H1 (cell line): ENCODE data around the gene R3HDM2. TPM values are rescaled to one million over a fixed set of nuclear protein-coding genes. Genes with fewer than 3 reads are reported as not detected.

Experiments used
- CTCF ChIA-PET: fragments of 300-600 bp; sonication (Branson Sonifier 250); formaldehyde crosslinking; loops from one replicate; lab custom pipeline; 2021; ENCODE audit not compliant: partially characterized antibody; lab: Charles Lee
- POLR2A ChIA-PET: fragments of 300-600 bp; sonication (Branson Sonifier 250); formaldehyde crosslinking; loops from one replicate; lab custom pipeline; 2021; ENCODE audit warnings: inconsistent platforms; ENCODE audit not compliant: partially characterized antibody; lab: Charles Lee
- DNase-seq, 2 experiments: peaks; one replicate each; pipeline versions ENCODE4 v3.0.0 to v3.0.0-alpha.2; 2010 to 2022; ENCODE audit warnings: low spot score in 2 of 2, low read depth in 1 of 2, mixed read lengths in 1 of 2
- FAIRE-seq: peaks from 2 replicates; lab custom pipeline; 2011; peaks lifted over from hg19 to GRCh38; lab: Jason Lieb, UNC
- H2AFZ ChIP-seq: 2 replicates; pipeline ENCODE4 v1.8.1; 2012; ENCODE audit warnings: low read length, inconsistent platforms
- H2AK5ac ChIP-seq: 2 replicates; pipeline ENCODE4 v1.6.1; 2013; ENCODE audit warnings: low read depth, low read length
- H2BK120ac ChIP-seq: replicated peaks from 2 replicates; pipeline ENCODE3; 2013; ENCODE audit warnings: low read depth, low read length, inconsistent platforms
- H2BK12ac ChIP-seq: 2 replicates; pipeline ENCODE4 v1.6.1; 2013; ENCODE audit warnings: low read depth, low read length
- H2BK15ac ChIP-seq: 2 replicates; pipeline ENCODE4 v1.6.1; 2013; ENCODE audit warnings: low read length
- H2BK20ac ChIP-seq: 2 replicates; pipeline ENCODE4 v1.6.1; 2013; ENCODE audit warnings: low read length
- H2BK5ac ChIP-seq: 2 replicates; pipeline ENCODE4 v1.6.1; 2013; ENCODE audit warnings: low read depth, low read length
- H3K14ac ChIP-seq: 2 replicates; pipeline ENCODE4 v1.6.1; 2013; ENCODE audit warnings: inconsistent platforms; ENCODE audit not compliant: insufficient read length
- H3K18ac ChIP-seq: 2 replicates; pipeline ENCODE4 v1.6.1; 2013; ENCODE audit warnings: low read length; ENCODE audit errors: extremely low read depth
- H3K23ac ChIP-seq: 2 replicates; pipeline ENCODE4 v1.6.1; 2013; ENCODE audit warnings: inconsistent platforms; ENCODE audit not compliant: insufficient read length
- H3K23me2 ChIP-seq: 2 replicates; pipeline ENCODE4 v1.6.1; 2013; ENCODE audit warnings: low read depth, low read length
- H3K27ac ChIP-seq: 2 replicates; pipeline ENCODE4 v1.6.1; 2011; ENCODE audit warnings: low read depth, low read length, inconsistent platforms
- H3K27me3 ChIP-seq, 4 experiments: replicated peaks in 1 of 4; 1 replicate in 1 of 4; 2 replicates in 3 of 4; pipeline versions ENCODE4 v1.6.1 to v1.8.1; 2011 to 2013; ENCODE audit warnings: low read length in 3 of 4, mild to moderate bottlenecking in 3 of 4, inconsistent platforms in 2 of 4, mixed read lengths in 2 of 4, moderate library complexity in 1 of 4; ENCODE audit not compliant: control insufficient read depth in 3 of 4, insufficient read depth in 3 of 4; ENCODE audit errors: extremely low read depth in 1 of 4
- H3K36me3 ChIP-seq, 4 experiments: 2 replicates each; pipeline versions ENCODE4 v1.6.1 to v1.8.1; 2011 to 2013; ENCODE audit warnings: mild to moderate bottlenecking in 4 of 4, low read length in 3 of 4, moderate library complexity in 2 of 4, control low read depth in 1 of 4, inconsistent platforms in 1 of 4; ENCODE audit not compliant: insufficient read depth in 4 of 4, control insufficient read depth in 2 of 4
- H3K4ac ChIP-seq: replicated peaks from 2 replicates; pipeline ENCODE3; 2013; ENCODE audit warnings: low read length, low read depth, mixed read lengths, inconsistent platforms; ENCODE audit not compliant: insufficient read length
- H3K4me1 ChIP-seq, 4 experiments: replicated peaks in 1 of 4; 1 replicate in 1 of 4; 2 replicates in 3 of 4; pipeline versions ENCODE4 v1.6.1 to v1.8.1; 2011 to 2013; ENCODE audit warnings: low read length in 3 of 4, inconsistent platforms in 2 of 4, mixed read lengths in 1 of 4; ENCODE audit not compliant: insufficient read depth in 4 of 4, control insufficient read depth in 3 of 4
- H3K4me2 ChIP-seq, 2 experiments: 2 replicates each; pipeline versions ENCODE4 v1.6.1 to v1.8.1; 2011 to 2013; ENCODE audit warnings: low read depth in 2 of 2, low read length in 2 of 2, control low read depth in 1 of 2, inconsistent platforms in 1 of 2, mild to moderate bottlenecking in 1 of 2; ENCODE audit not compliant: insufficient read depth in 1 of 2
- H3K4me3 ChIP-seq, 4 experiments: fragments of 200-600, 300-600 bp in 1 of 4; sonication (generic), shearing (Covaris generic), sonication (Bioruptor Twin) in 1 of 4; 2 replicates each; pipeline versions ENCODE4 v1.5.1 to v1.8.1; 2011 to 2016; ENCODE audit warnings: low read length in 4 of 4, low read depth in 3 of 4, control low read depth in 2 of 4, inconsistent platforms in 2 of 4, mild to moderate bottlenecking in 2 of 4, mixed read lengths in 1 of 4, moderate library complexity in 1 of 4; ENCODE audit not compliant: insufficient read depth in 2 of 4; ENCODE audit errors: extremely low read depth in 1 of 4
- H3K56ac ChIP-seq: replicated peaks from 2 replicates; pipeline ENCODE3; 2013; ENCODE audit warnings: low read depth, mild to moderate bottlenecking, mixed read lengths, low read length, inconsistent platforms; ENCODE audit not compliant: insufficient read length
- H3K79me1 ChIP-seq: 2 replicates; pipeline ENCODE4 v1.6.1; 2013; ENCODE audit warnings: low read depth, low read length, control low read depth
- H3K79me2 ChIP-seq, 2 experiments: 2 replicates each; pipeline versions ENCODE4 v1.6.1 to v1.8.1; 2012 to 2013; ENCODE audit warnings: low read length in 2 of 2, mild to moderate bottlenecking in 2 of 2, inconsistent platforms in 1 of 2; ENCODE audit not compliant: insufficient read depth in 2 of 2, control insufficient read depth in 1 of 2
- H3K9ac ChIP-seq, 4 experiments: replicated peaks in 1 of 4; 1 replicate in 1 of 4; 2 replicates in 3 of 4; pipeline versions ENCODE4 v1.6.1 to v1.8.1; 2011 to 2013; ENCODE audit warnings: low read depth in 3 of 4, low read length in 3 of 4, control low read depth in 2 of 4, mild to moderate bottlenecking in 2 of 4, moderate library complexity in 2 of 4, inconsistent platforms in 1 of 4; ENCODE audit errors: extremely low read depth in 1 of 4
- H3K9me3 ChIP-seq, 2 experiments: 2 replicates each; pipeline versions ENCODE4 v1.6.1 to v1.8.1; 2012 to 2013; ENCODE audit warnings: mild to moderate bottlenecking in 2 of 2, moderate library complexity in 2 of 2, control low read depth in 1 of 2, inconsistent platforms in 1 of 2, low read depth in 1 of 2, low read length in 1 of 2, mixed read lengths in 1 of 2; ENCODE audit not compliant: insufficient read depth in 2 of 2
- H4K20me1 ChIP-seq, 2 experiments: replicated peaks in 1 of 2; 2 replicates each; pipeline versions ENCODE3 to v1.8.1; 2011 to 2013; ENCODE audit warnings: inconsistent platforms in 2 of 2, low read length in 2 of 2, mild to moderate bottlenecking in 1 of 2; ENCODE audit not compliant: insufficient read depth in 2 of 2, control insufficient read depth in 1 of 2
- H4K5ac ChIP-seq: 2 replicates; pipeline ENCODE4 v1.6.1; 2013; ENCODE audit warnings: low read length, low read depth, mixed read lengths, inconsistent platforms; ENCODE audit not compliant: insufficient read length
- H4K8ac ChIP-seq: 2 replicates; pipeline ENCODE4 v1.8.0; 2013; ENCODE audit warnings: mild to moderate bottlenecking, moderate library complexity, low read length, inconsistent platforms; ENCODE audit not compliant: insufficient read depth; ENCODE audit errors: extremely low read depth
- H4K91ac ChIP-seq: replicated peaks from 2 replicates; pipeline ENCODE3; 2013; ENCODE audit warnings: low read length, mixed read lengths, inconsistent platforms; ENCODE audit not compliant: insufficient read length
- BACH1 ChIP-seq: IDR thresholded peaks from 2 replicates; pipeline ENCODE4 v1.6.1; 2012; ENCODE audit warnings: low read length, improper control_type of control experiment
- FOSL1 ChIP-seq: IDR thresholded peaks from 2 replicates; pipeline ENCODE4 v1.6.1; 2011; ENCODE audit warnings: mild to moderate bottlenecking, low read depth, low read length, moderate library complexity; ENCODE audit not compliant: insufficient read depth
- KDM1A ChIP-seq: fragments of 200-600, 300-600 bp; sonication (generic); IDR thresholded peaks from 2 replicates; pipeline ENCODE4 v1.7.1; 2016; ENCODE audit warnings: mild to moderate bottlenecking, low read length, borderline replicate concordance
- POLR2A ChIP-seq, 2 experiments: IDR thresholded peaks; 1 replicate in 1 of 2; 2 replicates in 1 of 2; pipeline ENCODE4 v1.6.1; 2011; ENCODE audit warnings: low read depth in 2 of 2, low read length in 2 of 2, mild to moderate bottlenecking in 2 of 2; ENCODE audit errors: control extremely low read depth in 1 of 2
- SIRT6 ChIP-seq: IDR thresholded peaks from one replicate; pipeline ENCODE4 v1.7.1; 2012; ENCODE audit warnings: low read length, inconsistent platforms
- SRF ChIP-seq: IDR thresholded peaks from 2 replicates; pipeline ENCODE4 v1.6.1; 2011; ENCODE audit warnings: mild to moderate bottlenecking, low read depth, low read length, moderate library complexity
- WGBS, 2 experiments: shearing (Covaris generic) in 1 of 2; methylation state at CpG; one replicate each; pipeline versions ENCODE4 v1.1.6 to v1.1.7; 2013 to 2015; ENCODE audit warnings: low lambda C conversion rate in 2 of 2, mixed read lengths in 2 of 2, inconsistent platforms in 1 of 2, low coverage in 1 of 2, missing lambda C conversion rate in 1 of 2; ENCODE audit not compliant: insufficient replicate concordance in 2 of 2, insufficient coverage in 1 of 2, insufficient read length in 1 of 2; ENCODE audit errors: extremely low coverage in 1 of 2, missing lambda C conversion rate in 1 of 2; 5-methylcytosine and 5-hydroxymethylcytosine counted together
- polyA plus RNA-seq, 7 experiments: library from polyadenylated mRNA; depleted of rRNA in 3 of 7; stranded (reverse) in 5 of 7; unstranded in 2 of 7; fragments of >200 nt in 5 of 7; fragments of 200-250 nt in 2 of 7; gene quantifications; 1 replicate in 5 of 7; 2 replicates in 1 of 7; 4 replicates in 1 of 7; pipeline versions ENCODE4 v1.2.1 to v1.2.3, GENCODE V29; 2011 to 2013; ENCODE audit warnings: missing spikeins in 2 of 7, mixed read lengths in 2 of 7
- total RNA-seq: library from RNA; stranded (reverse); fragmentation: NEBNext Ultra II Directional; extraction: Animal tissue kit (Norgen Biotek cat#: 25700); gene quantifications from 2 replicates; pipeline ENCODE4 v1.2.1, GENCODE V29; 2021

The R3HDM2 gene
- total and polyA plus RNA-seq, 2 of the 8 experiments (the other 6 are each of a cell fraction or from before 2014, with no cell fraction given) = 25.6 to 27.0 TPM

GRCh38 chr12:57330992-57331391 is 99.9 kb downstream of the R3HDM2 start:
- H2BK15ac ChIP-seq = no peak overlapping the region
- FAIRE-seq (no peak), DNase-seq (no peak)
- H3K14ac ChIP-seq = no peak overlapping the region
- no peaks in the 10 kb centered on the region for H3K27me3 ChIP-seq
- POLR2A ChIA-PET = no interaction called here
- H3K56ac ChIP-seq = no peak overlapping the region
- no peak overlapping the region for H2AFZ ChIP-seq
- no peak overlapping the region for H2BK5ac ChIP-seq
- no peak overlapping the region for H3K4ac ChIP-seq
- no peak overlapping the region for H2BK120ac ChIP-seq
- H3K4me1 ChIP-seq = no peaks in the 10 kb centered on the region
- CTCF ChIA-PET = no interaction called here
- H3K27ac ChIP-seq = no peak overlapping the region
- no peaks in the 10 kb centered on the region for H4K20me1 ChIP-seq
- no peak overlapping the region for H3K4me3 ChIP-seq
- no peaks in the 10 kb centered on the region for H3K23me2 ChIP-seq
- no peaks in the 10 kb centered on the region for H3K79me1 ChIP-seq
- H4K5ac ChIP-seq = no peak overlapping the region
- H2BK20ac ChIP-seq = no peak overlapping the region
- no peaks in the 10 kb centered on the region for H3K79me2 ChIP-seq
- H4K91ac ChIP-seq = no peak overlapping the region
- 94% methylated on average over 5 of the region's 5 CpGs; no CpG with 5 or more reads in 1 of the 2 experiments for WGBS, 2 experiments
- H2BK12ac ChIP-seq = no peak overlapping the region
- no peak overlapping the region for H3K23ac ChIP-seq
- no peak overlapping the region for H2AK5ac ChIP-seq
- no peak overlapping the region for H3K4me2 ChIP-seq
- H4K8ac ChIP-seq = no peak overlapping the region
- H3K9me3 ChIP-seq = no peaks in the 10 kb centered on the region
- H3K36me3 ChIP-seq = no peaks in the 10 kb centered on the region; a peak in 1 of 8 replicates
- H3K18ac ChIP-seq = no peak overlapping the region
- TF ChIP-seq SIRT6 (no peak), KDM1A (no peak), BACH1 (no peak), SRF (no peak), FOSL1 (no peak), POLR2A (IDR thresholded peaks at IDR 0.05; ENCODE audit: control extremely low read depth in 1 of 2, low read depth in 2 of 2, low read length in 2 of 2) (no peak)
- TF ChIP-seq, all 59 proteins: peak for 0
- no peak overlapping the region for H3K9ac ChIP-seq
